Stimulated activated CD4-positive, alpha-beta T cell treated with anti-CD3 and anti-CD28 coated beads, Interleukin-1b, Interleukin-23, amount 100 ng/mL, for 4 hours (primary cell): ENCODE data around the gene CHRNB2.
"Not testable (repeated sequence)": the region's sequence is repeated elsewhere in the genome, so short reads cannot be mapped to it uniquely, and the experiment has no call there.

Source experiments
- DNase-seq, 2 donors: peaks; one replicate each; pipeline ENCODE4 v3.0.0-alpha.2; 2020; ENCODE audit warnings: low read depth in 2 of 2

Gene CHRNB2

GRCh38 chr1:154567386-154568156 is at the start of gene CHRNB2:
Gene CHRNB2, plus strand, starts transcription at chr1:154567778. Its CDS starts 267 bp downstream, at chr1:154568045.
- DNase-seq, result peak; percentile 43 to 67

- no peak for DNase-seq
Observed at GRCh38 chr1:154519591-154519991, 48.0 kb upstream of the CHRNB2 start.

- DNase-seq, result no peak
Observed at GRCh38 chr1:154520333-154520732, 47.2 kb upstream of the CHRNB2 start.

GRCh38 chr1:154521695-154522094 is 45.9 kb upstream of the CHRNB2 start:
- no peak for DNase-seq

GRCh38 chr1:154524881-154525280 is 42.7 kb upstream of the CHRNB2 start:
- no peak for DNase-seq

- DNase-seq, result no peak
Observed at GRCh38 chr1:154527192-154527591, 40.4 kb upstream of the CHRNB2 start.

- no peak for DNase-seq
Observed at GRCh38 chr1:154529308-154529707, 38.3 kb upstream of the CHRNB2 start.

- DNase-seq, result not testable (repeated sequence)
Observed at GRCh38 chr1:154531950-154532349, 35.6 kb upstream of the CHRNB2 start.

GRCh38 chr1:154533952-154534844 is 33.4 kb upstream of the CHRNB2 start:
- DNase-seq, result no peak

- no peak for DNase-seq
Observed at GRCh38 chr1:154536570-154536969, 31.0 kb upstream of the CHRNB2 start.

GRCh38 chr1:154539486-154540483 is 27.8 kb upstream of the CHRNB2 start:
- no peak for DNase-seq

- no peak for DNase-seq
Observed at GRCh38 chr1:154541231-154541630, 26.3 kb upstream of the CHRNB2 start.

- peak; percentile 24 to 25 for DNase-seq
Observed at GRCh38 chr1:154546264-154547063, 21.1 kb upstream of the CHRNB2 start.

- no peak for DNase-seq
Observed at GRCh38 chr1:154547105-154547732, 20.4 kb upstream of the CHRNB2 start.

- no peak for DNase-seq
Observed at GRCh38 chr1:154548028-154548427, 19.6 kb upstream of the CHRNB2 start.

GRCh38 chr1:154549202-154549770 is 18.3 kb upstream of the CHRNB2 start:
- no peak for DNase-seq

- no peak for DNase-seq
Observed at GRCh38 chr1:154550070-154550469, 17.5 kb upstream of the CHRNB2 start.

GRCh38 chr1:154550657-154551056 is 16.9 kb upstream of the CHRNB2 start:
- DNase-seq, result no peak

- DNase-seq, result no peak
Observed at GRCh38 chr1:154551474-154551873, 16.1 kb upstream of the CHRNB2 start.

GRCh38 chr1:154552036-154552435 is 15.5 kb upstream of the CHRNB2 start:
- DNase-seq, result no peak
